ENCODE results near the gene ZNF3.

ZNF3 gene

GRCh38 chr7:100088621-100089457, 7.3 kb upstream of the ZNF3 start, which contains the start of gene COPS6:
COPS6 (plus strand) TSS chr7:100088969; CDS start chr7:100088991, 22 bp downstream.
- peak; percentile 78 to 87 (median 82) for DNase-seq (ENCODE audit: low read depth in 3 of 3)

GRCh38 chr7:100088095-100088620, 6.6 kb upstream of the ZNF3 start:
- DNase-seq (ENCODE audit: low read depth in 3 of 3): no peak

- no peak for DNase-seq (ENCODE audit: low read depth in 3 of 3)
Measured at GRCh38 chr7:100087055-100087750, 5.7 kb upstream of the ZNF3 start.

- no peak for DNase-seq (ENCODE audit: low read depth in 3 of 3)
Measured at GRCh38 chr7:100085515-100085914, 4.0 kb upstream of the ZNF3 start.

GRCh38 chr7:100082978-100083377, 1.5 kb upstream of the ZNF3 start:
- no peak for DNase-seq (ENCODE audit: low read depth in 3 of 3)

- no peak for DNase-seq (ENCODE audit: low read depth in 3 of 3)
Measured at GRCh38 chr7:100080907-100081534, 502 bp downstream of the ZNF3 start.

GRCh38 chr7:100079024-100079560, 2.4 kb downstream of the ZNF3 start:
- no peak for DNase-seq (ENCODE audit: low read depth in 3 of 3)

GRCh38 chr7:100077205-100077604, 4.3 kb downstream of the ZNF3 start:
- no peak for DNase-seq (ENCODE audit: low read depth in 3 of 3)

- DNase-seq (ENCODE audit: low read depth in 3 of 3): no peak
Measured at GRCh38 chr7:100075418-100075817, 6.1 kb downstream of the ZNF3 start.

GRCh38 chr7:100074841-100075240, 6.7 kb downstream of the ZNF3 start:
- no peak for DNase-seq (ENCODE audit: low read depth in 3 of 3)

GRCh38 chr7:100072462-100072861, 9.1 kb downstream of the ZNF3 start:
- no peak for DNase-seq (ENCODE audit: low read depth in 3 of 3)

GRCh38 chr7:100071018-100071723, 10.4 kb downstream of the ZNF3 start:
- DNase-seq (ENCODE audit: low read depth in 3 of 3): no peak

- no peak for DNase-seq (ENCODE audit: low read depth in 3 of 3)
Measured at GRCh38 chr7:100069991-100070390, 11.5 kb downstream of the ZNF3 start.

- no peak for DNase-seq (ENCODE audit: low read depth in 3 of 3)
Measured at GRCh38 chr7:100066953-100067352, 14.6 kb downstream of the ZNF3 start.

- no peak for DNase-seq (ENCODE audit: low read depth in 3 of 3)
Measured at GRCh38 chr7:100065452-100066186, 15.9 kb downstream of the ZNF3 start.

- no peak for DNase-seq (ENCODE audit: low read depth in 3 of 3)
Measured at GRCh38 chr7:100064162-100064561, 17.4 kb downstream of the ZNF3 start.

- DNase-seq (ENCODE audit: low read depth in 3 of 3): no peak
Measured at GRCh38 chr7:100063376-100063775, 18.1 kb downstream of the ZNF3 start.

GRCh38 chr7:100061518-100062193, 19.9 kb downstream of the ZNF3 start:
- no peak for DNase-seq (ENCODE audit: low read depth in 3 of 3)

GRCh38 chr7:100059251-100059739, 22.2 kb downstream of the ZNF3 start:
- DNase-seq (ENCODE audit: low read depth in 3 of 3): no peak

- DNase-seq (ENCODE audit: low read depth in 3 of 3): no peak
Measured at GRCh38 chr7:100057006-100057405, 24.5 kb downstream of the ZNF3 start.
